IMR-90 (cell line): ENCODE results near the gene RFX4. TPM values are rescaled to one million over a fixed set of nuclear protein-coding genes. Genes with fewer than 3 reads are reported as not detected.

Experiments used
- ATAC-seq: fragments of 200-7000 bp; cut with Tn5 transposase; 2 replicates; pipeline ENCODE4 v1.9.1; 2020; ENCODE audit warnings: low read depth, mild to moderate bottlenecking, moderate library complexity
- BruUV-seq: library from RNA; stranded (reverse); fragments of 400-500 nt; replicated peaks from 2 replicates; lab custom pipeline; 2021; lab: Mats Ljungman, UMichigan
- CTCF ChIA-PET: fragments of 300-600 bp; formaldehyde crosslinking; extraction: SDS; loops from one replicate; lab custom pipeline; 2021; ENCODE audit warnings: antibody characterized with exemption; lab: Yijun Ruan, JAX
- POLR2A ChIA-PET: fragments of 300-600 bp; sonication (Branson Sonifier 250); formaldehyde crosslinking; loops from one replicate; lab custom pipeline; 2022; ENCODE audit warnings: antibody characterized with exemption; ENCODE audit not compliant: unreplicated experiment; lab: Charles Lee
- DNase-seq: peaks from one replicate; pipeline ENCODE4 v3.0.0; 2013
- H2AFZ ChIP-seq: replicated peaks from 2 replicates; pipeline ENCODE3; 2013; ENCODE audit warnings: low read length, mild to moderate bottlenecking; ENCODE audit not compliant: poor library complexity
- H2AK5ac ChIP-seq: 2 replicates; pipeline ENCODE4 v1.6.1; 2013; ENCODE audit warnings: low read depth, low read length, inconsistent platforms
- H2AK9ac ChIP-seq: replicated peaks from 2 replicates; pipeline ENCODE3; 2013; ENCODE audit warnings: mild to moderate bottlenecking, low read depth, low read length, moderate library complexity; ENCODE audit not compliant: poor library complexity
- H2BK120ac ChIP-seq: 2 replicates; pipeline ENCODE4 v1.6.1; 2013; ENCODE audit warnings: low read depth, low read length, inconsistent platforms
- H2BK15ac ChIP-seq: 3 replicates; pipeline ENCODE4 v1.6.1; 2013; ENCODE audit warnings: low read depth, low read length, inconsistent platforms
- H2BK20ac ChIP-seq: 2 replicates; pipeline ENCODE4 v1.6.1; 2013; ENCODE audit warnings: low read depth, mild to moderate bottlenecking, inconsistent platforms, low read length, moderate library complexity
- H2BK5ac ChIP-seq: 2 replicates; pipeline ENCODE4 v1.6.1; 2013; ENCODE audit warnings: mild to moderate bottlenecking, low read depth, low read length, inconsistent platforms; ENCODE audit not compliant: poor library complexity, severe bottlenecking
- H3K14ac ChIP-seq: replicated peaks from 2 replicates; pipeline ENCODE4 v1.6.1; 2013; ENCODE audit warnings: low read depth, low read length, inconsistent platforms
- H3K18ac ChIP-seq: 2 replicates; pipeline ENCODE4 v1.6.1; 2013; ENCODE audit warnings: low read depth, low read length, control low read depth
- H3K23ac ChIP-seq: 2 replicates; pipeline ENCODE4 v1.6.1; 2013; ENCODE audit warnings: low read depth, low read length, inconsistent platforms
- H3K27ac ChIP-seq: 2 replicates; pipeline ENCODE4 v1.5.1; 2013; ENCODE audit warnings: mild to moderate bottlenecking, control low read depth, low read length; ENCODE audit not compliant: insufficient read depth
- H3K27me3 ChIP-seq: 2 replicates; pipeline ENCODE4 v1.6.1; 2013; ENCODE audit warnings: low read length; ENCODE audit not compliant: control insufficient read depth, insufficient read depth
- H3K36me3 ChIP-seq: 2 replicates; pipeline ENCODE4 v1.6.1; 2013; ENCODE audit warnings: low read length, mixed read lengths; ENCODE audit not compliant: control insufficient read depth, insufficient read depth
- H3K4ac ChIP-seq: 2 replicates; pipeline ENCODE4 v1.6.1; 2013; ENCODE audit warnings: low read depth, low read length, inconsistent platforms
- H3K4me1 ChIP-seq: 2 replicates; pipeline ENCODE4 v1.6.1; 2013; ENCODE audit warnings: low read length, mixed read lengths; ENCODE audit not compliant: control insufficient read depth, insufficient read depth
- H3K4me2 ChIP-seq: 2 replicates; pipeline ENCODE4 v1.6.1; 2013; ENCODE audit warnings: low read depth, mild to moderate bottlenecking, control low read depth, low read length, moderate library complexity
- H3K4me3 ChIP-seq: 2 replicates; pipeline ENCODE4 v1.5.1; 2013; ENCODE audit warnings: low read depth, mild to moderate bottlenecking, control low read depth, low read length, moderate library complexity; ENCODE audit not compliant: insufficient read depth
- H3K56ac ChIP-seq: 2 replicates; pipeline ENCODE4 v1.6.1; 2013; ENCODE audit warnings: low read length, inconsistent platforms; ENCODE audit not compliant: insufficient read depth; ENCODE audit errors: extremely low read depth
- H3K79me1 ChIP-seq, 2 experiments: 2 replicates each; pipeline ENCODE4 v1.6.1; 2013; ENCODE audit warnings: low read length in 2 of 2, inconsistent platforms in 1 of 2, low read depth in 1 of 2
- H3K9ac ChIP-seq: 2 replicates; pipeline ENCODE4 v1.6.1; 2013; ENCODE audit warnings: low read depth, low read length, control low read depth
- H3K9me1 ChIP-seq: 2 replicates; pipeline ENCODE4 v1.6.1; 2013; ENCODE audit warnings: low read length, inconsistent platforms; ENCODE audit not compliant: insufficient read depth
- H3K9me3 ChIP-seq: 2 replicates; pipeline ENCODE4 v1.6.1; 2013; ENCODE audit warnings: low read length; ENCODE audit not compliant: control insufficient read depth, insufficient read depth
- H4K20me1 ChIP-seq: 2 replicates; pipeline ENCODE4 v1.6.1; 2013; ENCODE audit warnings: low read length, inconsistent platforms; ENCODE audit not compliant: insufficient read depth
- H4K5ac ChIP-seq: 2 replicates; pipeline ENCODE4 v1.6.1; 2013; ENCODE audit warnings: mild to moderate bottlenecking, low read depth, low read length, control low read depth
- H4K8ac ChIP-seq, 2 experiments: 2 replicates each; pipeline ENCODE4 v1.6.1; 2013; ENCODE audit warnings: low read depth in 2 of 2, low read length in 2 of 2, control low read depth in 1 of 2, inconsistent platforms in 1 of 2
- H4K91ac ChIP-seq: 2 replicates; pipeline ENCODE4 v1.6.1; 2013; ENCODE audit warnings: low read depth, low read length, inconsistent platforms; ENCODE audit not compliant: insufficient read depth
- CHD1 ChIP-seq: IDR thresholded peaks from 2 replicates; pipeline ENCODE4 v1.6.1; 2012; ENCODE audit warnings: low read depth, low read length, improper control_type of control experiment
- CTCF ChIP-seq: conservative IDR thresholded peaks from 2 replicates; pipeline ENCODE4 v1.5.1; 2012; ENCODE audit warnings: mild to moderate bottlenecking, low read depth, low read length, improper control_type of control experiment
- FOS ChIP-seq: fragments of 150-350 bp; IDR thresholded peaks from 2 replicates; pipeline ENCODE4 v1.6.1; 2016; ENCODE audit warnings: low read depth, low read length
- MXI1 ChIP-seq: IDR thresholded peaks from 2 replicates; pipeline ENCODE4 v1.6.1; 2012; ENCODE audit warnings: low read depth, mild to moderate bottlenecking, low read length, moderate library complexity, borderline replicate concordance
- POLR2A ChIP-seq: IDR thresholded peaks from 2 replicates; pipeline ENCODE4 v1.6.1; 2012; ENCODE audit warnings: mild to moderate bottlenecking, low read depth, low read length
- RFX5 ChIP-seq: IDR thresholded peaks from 2 replicates; pipeline ENCODE4 v1.8.0; 2012; ENCODE audit warnings: low read depth, mild to moderate bottlenecking, low read length, moderate library complexity
- SMC3 ChIP-seq: fragments of 150-350 bp; IDR thresholded peaks from 2 replicates; pipeline ENCODE4 v1.6.1; 2016; ENCODE audit warnings: low read depth, mild to moderate bottlenecking, antibody characterized with exemption, low read length, moderate library complexity
- WGBS, 2 experiments: methylation state at CpG; one replicate each; pipeline versions ENCODE4 v1.1.5 to v1.1.7; 2013; ENCODE audit warnings: missing lambda C conversion rate in 2 of 2; ENCODE audit not compliant: insufficient read length in 1 of 2; ENCODE audit errors: extremely low coverage in 2 of 2; 5-methylcytosine and 5-hydroxymethylcytosine counted together
- dilution Hi-C: fragments of 300-500 bp; cut with HindIII; formaldehyde crosslinking; loops from one replicate; pipeline ENCODE4 v1.14.3; 2018; ENCODE audit warnings: low sequenced_read_pairs; ENCODE audit not compliant: unreplicated experiment
- in situ Hi-C: fragments of 300-500 bp; cut with MboI; formaldehyde crosslinking; loops from 3 replicates; pipeline ENCODE4 v1.14.3; 2019; ENCODE audit warnings: low sequenced_read_pairs, inconsistent platforms, mixed read lengths
- intact Hi-C: fragments of 100-400 bp; cut with micrococcal nuclease; formaldehyde crosslinking; loops from 2 replicates; pipeline ENCODE4 v1.10.0; 2022
- polyA plus RNA-seq, 3 experiments: library from polyadenylated mRNA; depleted of rRNA; stranded (reverse); fragments of >200 nt; gene quantifications; 2 replicates each; pipeline ENCODE4 v1.2.3, GENCODE V29; 2012; ENCODE audit warnings: low replicate concordance in 1 of 3
- total RNA-seq: library from RNA; depleted of rRNA; stranded (reverse); fragments of >200 nt; gene quantifications from 2 replicates; pipeline ENCODE4 v1.2.3, GENCODE V29; 2012

Gene RFX4
- total and polyA plus RNA-seq, 2 of the 4 experiments (the other 2 are of a cell fraction): not detected

GRCh38 chr12:106670131-106670530, 87.3 kb downstream of the RFX4 start:
- intact Hi-C loops (no loop called here), in situ Hi-C loops (no loop called here), dilution Hi-C loops (no loop called here)
- BruUV-seq: no TSS peak
- Histone ChIP-seq H4K8ac (no peak overlapping the region), H3K4ac (no peak overlapping the region), H2AK9ac (no peak overlapping the region), H2BK5ac (no peak overlapping the region), H3K18ac (no peak overlapping the region), H3K4me3 (no peak overlapping the region), H3K23ac (no peak overlapping the region), H3K36me3 (no peaks in the 10 kb centered on the region), H3K9me3 (no peaks in the 10 kb centered on the region), H4K91ac (no peak overlapping the region), H2BK20ac (no peak overlapping the region), H3K9me1 (no peaks in the 10 kb centered on the region), H3K27me3 (peaks cover 12% of the 10 kb centered on the region), H3K56ac (no peak overlapping the region), H3K9ac (no peak overlapping the region), H4K20me1 (no peaks in the 10 kb centered on the region), H2AK5ac (no peak overlapping the region), H3K27ac (no peak overlapping the region), H3K14ac (no peak overlapping the region), H3K79me1 (no peaks in the 10 kb centered on the region), H3K4me2 (no peak overlapping the region), H4K5ac (no peak overlapping the region), H2BK120ac (no peak overlapping the region), H3K4me1 (no peaks in the 10 kb centered on the region), H2AFZ (no peak overlapping the region), H2BK15ac (no peak overlapping the region)
- ChIA-PET POLR2A (no interaction called here), CTCF (no interaction called here)
- WGBS, 2 experiments: no CpG with 5 or more reads among the region's 3 CpGs
- no peak for ATAC-seq
- TF ChIP-seq CTCF (no peak), FOS (no peak), CHD1 (no peak), POLR2A (no peak), MXI1 (no peak), SMC3 (no peak), RFX5 (no peak)
- DNase-seq: no peak
